Measurements from ENCODE around the gene TOMM34.

DNA sequence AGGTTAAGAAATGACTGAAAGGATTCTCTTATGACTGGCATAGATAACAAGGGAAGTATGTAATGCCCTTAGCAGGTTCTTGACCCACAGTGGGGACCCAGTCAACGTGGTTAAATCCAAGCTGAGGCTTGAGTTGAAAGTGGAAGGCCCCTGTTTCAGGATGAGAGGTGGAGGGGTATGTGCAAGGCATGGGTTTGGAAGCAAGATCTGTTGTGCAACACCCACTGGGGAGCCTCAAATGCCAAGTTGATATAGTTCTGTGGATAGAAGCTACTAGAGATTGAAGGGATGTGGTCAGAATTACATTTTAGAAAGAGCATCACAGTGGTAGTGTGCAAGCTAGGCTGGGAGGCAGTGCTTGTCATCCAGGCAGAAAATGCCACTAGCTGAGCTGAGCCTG is 45.3 kb downstream of the TOMM34 start:
- TF ChIP-seq YY1 (IDR thresholded peaks at IDR 0.05; ENCODE audit: insufficient read depth, insufficient read length) (no peak), ZNF274 (IDR thresholded peaks at IDR 0.05; ENCODE audit: low read depth, low read length) (no peak)

All from NT2/D1 (cell line).